IMR-90 (cell line): Measurements from ENCODE around the gene CTRB1. TPM values are rescaled to one million over a fixed set of nuclear protein-coding genes. Genes with fewer than 3 reads are reported as not detected.

Source experiments
- ATAC-seq: fragments of 200-7000 bp; cut with Tn5 transposase; 2 replicates; pipeline ENCODE4 v1.9.1; 2020; ENCODE audit warnings: low read depth, mild to moderate bottlenecking, moderate library complexity
- BruUV-seq: library from RNA; stranded (reverse); fragments of 400-500 nt; replicated peaks from 2 replicates; lab custom pipeline; 2021; lab: Mats Ljungman, UMichigan
- CTCF ChIA-PET: fragments of 300-600 bp; formaldehyde crosslinking; extraction: SDS; loops from one replicate; lab custom pipeline; 2021; ENCODE audit warnings: antibody characterized with exemption; lab: Yijun Ruan, JAX
- POLR2A ChIA-PET: fragments of 300-600 bp; sonication (Branson Sonifier 250); formaldehyde crosslinking; loops from one replicate; lab custom pipeline; 2022; ENCODE audit warnings: antibody characterized with exemption; ENCODE audit not compliant: unreplicated experiment; lab: Charles Lee
- DNase-seq: peaks from one replicate; pipeline ENCODE4 v3.0.0; 2013
- H2AFZ ChIP-seq: replicated peaks from 2 replicates; pipeline ENCODE3; 2013; ENCODE audit warnings: low read length, mild to moderate bottlenecking; ENCODE audit not compliant: poor library complexity
- H2AK5ac ChIP-seq: 2 replicates; pipeline ENCODE4 v1.6.1; 2013; ENCODE audit warnings: low read depth, low read length, inconsistent platforms
- H2AK9ac ChIP-seq: replicated peaks from 2 replicates; pipeline ENCODE3; 2013; ENCODE audit warnings: mild to moderate bottlenecking, low read depth, low read length, moderate library complexity; ENCODE audit not compliant: poor library complexity
- H2BK120ac ChIP-seq: 2 replicates; pipeline ENCODE4 v1.6.1; 2013; ENCODE audit warnings: low read depth, low read length, inconsistent platforms
- H2BK15ac ChIP-seq: 3 replicates; pipeline ENCODE4 v1.6.1; 2013; ENCODE audit warnings: low read depth, low read length, inconsistent platforms
- H2BK20ac ChIP-seq: 2 replicates; pipeline ENCODE4 v1.6.1; 2013; ENCODE audit warnings: low read depth, mild to moderate bottlenecking, inconsistent platforms, low read length, moderate library complexity
- H2BK5ac ChIP-seq: 2 replicates; pipeline ENCODE4 v1.6.1; 2013; ENCODE audit warnings: mild to moderate bottlenecking, low read depth, low read length, inconsistent platforms; ENCODE audit not compliant: poor library complexity, severe bottlenecking
- H3K14ac ChIP-seq: replicated peaks from 2 replicates; pipeline ENCODE4 v1.6.1; 2013; ENCODE audit warnings: low read depth, low read length, inconsistent platforms
- H3K18ac ChIP-seq: 2 replicates; pipeline ENCODE4 v1.6.1; 2013; ENCODE audit warnings: low read depth, low read length, control low read depth
- H3K23ac ChIP-seq: 2 replicates; pipeline ENCODE4 v1.6.1; 2013; ENCODE audit warnings: low read depth, low read length, inconsistent platforms
- H3K27ac ChIP-seq: 2 replicates; pipeline ENCODE4 v1.5.1; 2013; ENCODE audit warnings: mild to moderate bottlenecking, control low read depth, low read length; ENCODE audit not compliant: insufficient read depth
- H3K27me3 ChIP-seq: 2 replicates; pipeline ENCODE4 v1.6.1; 2013; ENCODE audit warnings: low read length; ENCODE audit not compliant: control insufficient read depth, insufficient read depth
- H3K36me3 ChIP-seq: 2 replicates; pipeline ENCODE4 v1.6.1; 2013; ENCODE audit warnings: low read length, mixed read lengths; ENCODE audit not compliant: control insufficient read depth, insufficient read depth
- H3K4ac ChIP-seq: 2 replicates; pipeline ENCODE4 v1.6.1; 2013; ENCODE audit warnings: low read depth, low read length, inconsistent platforms
- H3K4me1 ChIP-seq: 2 replicates; pipeline ENCODE4 v1.6.1; 2013; ENCODE audit warnings: low read length, mixed read lengths; ENCODE audit not compliant: control insufficient read depth, insufficient read depth
- H3K4me2 ChIP-seq: 2 replicates; pipeline ENCODE4 v1.6.1; 2013; ENCODE audit warnings: low read depth, mild to moderate bottlenecking, control low read depth, low read length, moderate library complexity
- H3K4me3 ChIP-seq: 2 replicates; pipeline ENCODE4 v1.5.1; 2013; ENCODE audit warnings: low read depth, mild to moderate bottlenecking, control low read depth, low read length, moderate library complexity; ENCODE audit not compliant: insufficient read depth
- H3K56ac ChIP-seq: 2 replicates; pipeline ENCODE4 v1.6.1; 2013; ENCODE audit warnings: low read length, inconsistent platforms; ENCODE audit not compliant: insufficient read depth; ENCODE audit errors: extremely low read depth
- H3K79me1 ChIP-seq, 2 experiments: 2 replicates each; pipeline ENCODE4 v1.6.1; 2013; ENCODE audit warnings: low read length in 2 of 2, inconsistent platforms in 1 of 2, low read depth in 1 of 2
- H3K9ac ChIP-seq: 2 replicates; pipeline ENCODE4 v1.6.1; 2013; ENCODE audit warnings: low read depth, low read length, control low read depth
- H3K9me1 ChIP-seq: 2 replicates; pipeline ENCODE4 v1.6.1; 2013; ENCODE audit warnings: low read length, inconsistent platforms; ENCODE audit not compliant: insufficient read depth
- H3K9me3 ChIP-seq: 2 replicates; pipeline ENCODE4 v1.6.1; 2013; ENCODE audit warnings: low read length; ENCODE audit not compliant: control insufficient read depth, insufficient read depth
- H4K20me1 ChIP-seq: 2 replicates; pipeline ENCODE4 v1.6.1; 2013; ENCODE audit warnings: low read length, inconsistent platforms; ENCODE audit not compliant: insufficient read depth
- H4K5ac ChIP-seq: 2 replicates; pipeline ENCODE4 v1.6.1; 2013; ENCODE audit warnings: mild to moderate bottlenecking, low read depth, low read length, control low read depth
- H4K8ac ChIP-seq, 2 experiments: 2 replicates each; pipeline ENCODE4 v1.6.1; 2013; ENCODE audit warnings: low read depth in 2 of 2, low read length in 2 of 2, control low read depth in 1 of 2, inconsistent platforms in 1 of 2
- H4K91ac ChIP-seq: 2 replicates; pipeline ENCODE4 v1.6.1; 2013; ENCODE audit warnings: low read depth, low read length, inconsistent platforms; ENCODE audit not compliant: insufficient read depth
- BHLHE40 ChIP-seq: fragments of 150-350 bp; IDR thresholded peaks from 2 replicates; pipeline ENCODE4 v1.6.1; 2016; ENCODE audit warnings: mild to moderate bottlenecking, low read depth, low read length
- CEBPB ChIP-seq: IDR thresholded peaks from 2 replicates; pipeline ENCODE4 v1.6.1; 2012; ENCODE audit warnings: low read depth, low read length, improper control_type of control experiment
- CHD1 ChIP-seq: IDR thresholded peaks from 2 replicates; pipeline ENCODE4 v1.6.1; 2012; ENCODE audit warnings: low read depth, low read length, improper control_type of control experiment
- CTCF ChIP-seq: conservative IDR thresholded peaks from 2 replicates; pipeline ENCODE4 v1.5.1; 2012; ENCODE audit warnings: mild to moderate bottlenecking, low read depth, low read length, improper control_type of control experiment
- FOS ChIP-seq: fragments of 150-350 bp; IDR thresholded peaks from 2 replicates; pipeline ENCODE4 v1.6.1; 2016; ENCODE audit warnings: low read depth, low read length
- MAFK ChIP-seq: IDR thresholded peaks from 2 replicates; pipeline ENCODE4 v1.6.1; 2012; ENCODE audit warnings: low read depth, low read length, improper control_type of control experiment
- MAZ ChIP-seq: IDR thresholded peaks from 2 replicates; pipeline ENCODE4 v1.6.1; 2012; ENCODE audit warnings: low read depth, mild to moderate bottlenecking, low read length, improper control_type of control experiment, moderate library complexity, borderline replicate concordance
- MXI1 ChIP-seq: IDR thresholded peaks from 2 replicates; pipeline ENCODE4 v1.6.1; 2012; ENCODE audit warnings: low read depth, mild to moderate bottlenecking, low read length, moderate library complexity, borderline replicate concordance
- NFE2L2 ChIP-seq: fragments of 150-350 bp; IDR thresholded peaks from 2 replicates; pipeline ENCODE4 v1.6.1; 2016; ENCODE audit warnings: low read depth, mild to moderate bottlenecking, low read length
- POLR2A ChIP-seq: IDR thresholded peaks from 2 replicates; pipeline ENCODE4 v1.6.1; 2012; ENCODE audit warnings: mild to moderate bottlenecking, low read depth, low read length
- RAD21 ChIP-seq: IDR thresholded peaks from 2 replicates; pipeline ENCODE4 v1.6.1; 2012; ENCODE audit warnings: low read length, improper control_type of control experiment
- RCOR1 ChIP-seq: IDR thresholded peaks from 2 replicates; pipeline ENCODE4 v1.6.1; 2012; ENCODE audit warnings: mild to moderate bottlenecking, low read length, improper control_type of control experiment; ENCODE audit not compliant: insufficient replicate concordance
- RFX5 ChIP-seq: IDR thresholded peaks from 2 replicates; pipeline ENCODE4 v1.8.0; 2012; ENCODE audit warnings: low read depth, mild to moderate bottlenecking, low read length, moderate library complexity
- SMC3 ChIP-seq: fragments of 150-350 bp; IDR thresholded peaks from 2 replicates; pipeline ENCODE4 v1.6.1; 2016; ENCODE audit warnings: low read depth, mild to moderate bottlenecking, antibody characterized with exemption, low read length, moderate library complexity
- WGBS, 2 experiments: methylation state at CpG; one replicate each; pipeline versions ENCODE4 v1.1.5 to v1.1.7; 2013; ENCODE audit warnings: missing lambda C conversion rate in 2 of 2; ENCODE audit not compliant: insufficient read length in 1 of 2; ENCODE audit errors: extremely low coverage in 2 of 2; 5-methylcytosine and 5-hydroxymethylcytosine counted together
- dilution Hi-C: fragments of 300-500 bp; cut with HindIII; formaldehyde crosslinking; loops from one replicate; pipeline ENCODE4 v1.14.3; 2018; ENCODE audit warnings: low sequenced_read_pairs; ENCODE audit not compliant: unreplicated experiment
- in situ Hi-C: fragments of 300-500 bp; cut with MboI; formaldehyde crosslinking; loops from 3 replicates; pipeline ENCODE4 v1.14.3; 2019; ENCODE audit warnings: low sequenced_read_pairs, inconsistent platforms, mixed read lengths
- intact Hi-C: fragments of 100-400 bp; cut with micrococcal nuclease; formaldehyde crosslinking; loops from 2 replicates; pipeline ENCODE4 v1.10.0; 2022
- polyA plus RNA-seq, 3 experiments: library from polyadenylated mRNA; depleted of rRNA; stranded (reverse); fragments of >200 nt; gene quantifications; 2 replicates each; pipeline ENCODE4 v1.2.3, GENCODE V29; 2012; ENCODE audit warnings: low replicate concordance in 1 of 3
- total RNA-seq: library from RNA; depleted of rRNA; stranded (reverse); fragments of >200 nt; gene quantifications from 2 replicates; pipeline ENCODE4 v1.2.3, GENCODE V29; 2012
- TF ChIP-seq, protein P1 (sequence below): fragments of 150-350 bp; IDR thresholded peaks from 2 replicates; pipeline ENCODE4 v1.6.1; 2016; ENCODE audit warnings: low read depth, mild to moderate bottlenecking, low read length, moderate library complexity, borderline replicate concordance
- TF ChIP-seq, protein P2 (sequence below): fragments of 150-350 bp; IDR thresholded peaks from 2 replicates; pipeline ENCODE4 v1.6.1; 2017; ENCODE audit warnings: mild to moderate bottlenecking, antibody characterized with exemption, low read length, low read depth

CTRB1 gene
- total and polyA plus RNA-seq, 2 of the 4 experiments (the other 2 are of a cell fraction): not detected

DNA sequence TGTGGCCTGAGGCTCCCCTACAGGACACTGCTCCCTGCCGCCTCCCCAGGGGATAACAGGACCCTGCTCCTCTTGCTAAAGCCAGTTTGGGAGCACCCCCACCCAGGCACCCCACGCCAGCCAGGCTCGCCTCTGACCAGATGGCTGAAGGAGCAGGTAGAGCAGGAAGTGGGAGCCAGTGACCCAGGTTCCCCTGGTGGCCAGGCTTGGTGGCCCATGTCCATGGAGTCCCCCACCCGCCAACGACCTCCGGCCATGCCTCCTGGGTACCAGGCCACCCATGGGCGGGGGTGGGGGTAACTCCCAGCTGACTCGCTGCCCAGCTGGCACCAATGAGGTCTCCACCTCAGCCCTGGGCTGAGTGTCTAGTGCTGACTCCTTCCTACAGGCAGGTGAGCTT lies 22.6 kb downstream of the CTRB1 start:
- Histone ChIP-seq H2AK9ac (no peak overlapping the region), H3K4ac (no peak overlapping the region), H3K18ac (no peak overlapping the region), H2BK5ac (no peak overlapping the region), H3K23ac (no peak overlapping the region), H3K9me1 (peaks cover 20% of the 10 kb centered on the region), H3K4me2 (no peak overlapping the region), H3K9ac (no peak overlapping the region), H4K91ac (no peak overlapping the region), H2AFZ (no peak overlapping the region), H4K20me1 (peaks cover 79% of the 10 kb centered on the region), H2BK15ac (no peak overlapping the region), H3K27ac (peak overlapping the region; percentile 10; the same call in 1 of the 2 replicates), H3K56ac (no peak overlapping the region), H3K14ac (no peak overlapping the region), H3K27me3 (no peaks in the 10 kb centered on the region), H4K5ac (no peak overlapping the region), H2AK5ac (0 out of 2 replicates have a peak overlapping the region, but pooled peaks have one; percentile 23), H4K8ac (no peak overlapping the region; a peak in 1 of 4 replicates), H2BK120ac (no peak overlapping the region), H3K4me3 (no peak overlapping the region), H3K4me1 (peaks cover 47% of the 10 kb centered on the region), H3K79me1 (peaks cover 8 to 55% of the 10 kb centered on the region in 2 experiments; a peak in 3 of 4 replicates), H2BK20ac (no peak overlapping the region), H3K9me3 (no peaks in the 10 kb centered on the region), H3K36me3 (peaks cover 45% of the 10 kb centered on the region)
- in situ Hi-C loops (no loop called here), dilution Hi-C loops (no loop called here), intact Hi-C loops (no loop called here)
- POLR2A ChIA-PET: no interaction called here
- BruUV-seq: no TSS peak
- DNase-seq (no peak), ATAC-seq (no peak)
- CTCF ChIA-PET: no interaction called here
- TF ChIP-seq MAZ (no peak), POLR2A (no peak), SMC3 (no peak), RFX5 (no peak), FOS (no peak), CEBPB (no peak), NFE2L2 (no peak), MAFK (no peak), CTCF (no peak), RCOR1 (no peak), RAD21 (no peak), CHD1 (no peak), MXI1 (no peak), BHLHE40 (no peak)
- TF ChIP-seq, protein P1, sequence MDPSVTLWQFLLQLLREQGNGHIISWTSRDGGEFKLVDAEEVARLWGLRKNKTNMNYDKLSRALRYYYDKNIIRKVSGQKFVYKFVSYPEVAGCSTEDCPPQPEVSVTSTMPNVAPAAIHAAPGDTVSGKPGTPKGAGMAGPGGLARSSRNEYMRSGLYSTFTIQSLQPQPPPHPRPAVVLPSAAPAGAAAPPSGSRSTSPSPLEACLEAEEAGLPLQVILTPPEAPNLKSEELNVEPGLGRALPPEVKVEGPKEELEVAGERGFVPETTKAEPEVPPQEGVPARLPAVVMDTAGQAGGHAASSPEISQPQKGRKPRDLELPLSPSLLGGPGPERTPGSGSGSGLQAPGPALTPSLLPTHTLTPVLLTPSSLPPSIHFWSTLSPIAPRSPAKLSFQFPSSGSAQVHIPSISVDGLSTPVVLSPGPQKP: no peak
- TF ChIP-seq, protein P2, sequence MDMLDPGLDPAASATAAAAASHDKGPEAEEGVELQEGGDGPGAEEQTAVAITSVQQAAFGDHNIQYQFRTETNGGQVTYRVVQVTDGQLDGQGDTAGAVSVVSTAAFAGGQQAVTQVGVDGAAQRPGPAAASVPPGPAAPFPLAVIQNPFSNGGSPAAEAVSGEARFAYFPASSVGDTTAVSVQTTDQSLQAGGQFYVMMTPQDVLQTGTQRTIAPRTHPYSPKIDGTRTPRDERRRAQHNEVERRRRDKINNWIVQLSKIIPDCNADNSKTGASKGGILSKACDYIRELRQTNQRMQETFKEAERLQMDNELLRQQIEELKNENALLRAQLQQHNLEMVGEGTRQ: no peak
- no CpG with 5 or more reads among the region's 8 CpGs for WGBS, 2 experiments
